HG02610 (cell line): ENCODE measurements around the gene SLC4A4.

Source experiments
- ATAC-seq: cut with Tn5 transposase; IDR thresholded peaks from one replicate; pipeline ENCODE4 v1.9.1; 2021; ENCODE audit warnings: mild to moderate bottlenecking, moderate library complexity; ENCODE audit not compliant: unreplicated experiment

Gene SLC4A4

DNA sequence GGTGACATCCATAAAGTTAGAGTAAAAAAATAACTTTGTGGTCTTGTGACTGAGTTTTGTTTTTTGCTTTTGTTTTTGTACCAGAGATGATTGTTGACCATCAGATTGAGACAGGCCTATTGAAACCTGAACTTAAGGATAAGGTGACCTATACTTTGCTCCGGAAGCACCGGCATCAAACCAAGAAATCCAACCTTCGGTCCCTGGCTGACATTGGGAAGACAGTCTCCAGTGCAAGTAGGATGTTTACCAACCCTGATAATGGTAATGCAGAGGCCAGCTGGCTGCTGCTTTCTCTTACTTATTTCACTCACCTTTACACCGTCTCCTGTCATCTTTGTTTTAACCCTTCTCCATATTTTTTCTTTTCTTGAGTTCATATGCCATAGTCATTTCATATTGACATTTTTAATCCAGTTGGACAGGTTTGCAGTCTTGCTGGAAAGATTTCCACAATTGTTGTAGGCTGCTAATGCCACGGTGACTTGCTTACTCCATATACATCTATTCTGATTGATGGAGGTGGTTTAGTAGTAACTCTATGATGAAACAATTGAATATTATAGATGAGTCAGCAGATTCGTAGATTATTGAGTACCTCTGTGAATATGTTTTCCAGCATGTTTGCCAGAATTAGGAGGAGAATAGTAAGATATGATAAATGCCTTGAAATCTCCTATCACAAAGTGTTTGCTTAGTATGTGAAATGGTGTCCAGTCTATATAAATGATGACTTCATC, 18.3 kb downstream of the SLC4A4 start:
- ATAC-seq: no peak

DNA sequence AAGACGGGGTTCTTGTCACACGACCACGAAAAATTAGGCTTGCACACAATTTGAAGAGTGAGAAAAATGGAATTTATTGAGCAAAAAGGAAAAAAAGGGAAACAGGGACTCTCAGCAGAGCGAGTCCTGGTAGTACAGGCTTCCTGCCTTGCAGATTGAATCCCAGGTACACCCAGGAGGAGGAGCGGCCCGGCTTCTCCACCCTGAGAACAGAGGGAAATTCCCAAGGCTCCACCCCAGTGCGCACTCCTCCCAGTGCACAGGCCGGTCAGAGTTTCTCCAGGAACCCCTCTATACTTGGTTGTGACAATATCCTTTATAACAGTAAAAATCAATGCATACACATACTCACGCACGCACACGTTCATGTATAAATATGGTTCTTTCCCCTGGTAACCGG, 22.0 kb downstream of the SLC4A4 start:
- ATAC-seq: no peak

DNA sequence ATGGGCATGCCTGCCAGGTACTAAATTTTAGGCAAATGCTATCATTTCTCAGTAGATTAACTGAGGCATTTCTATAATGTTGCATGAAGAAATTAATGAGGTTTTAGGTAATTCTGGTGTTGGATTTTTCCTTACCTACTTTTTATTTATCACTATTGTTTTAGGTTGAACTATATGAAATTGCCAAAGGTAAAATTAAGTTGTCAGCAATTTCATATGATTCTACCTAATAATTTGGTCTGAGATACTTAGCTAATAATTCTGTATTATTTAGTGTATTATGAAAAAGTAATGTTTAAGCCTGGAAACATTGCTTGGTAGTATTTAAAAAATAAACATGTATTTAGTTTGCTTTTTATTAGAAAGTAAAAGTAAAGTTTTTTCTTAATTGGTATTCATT, 22.7 kb downstream of the SLC4A4 start:
- no peak for ATAC-seq

DNA sequence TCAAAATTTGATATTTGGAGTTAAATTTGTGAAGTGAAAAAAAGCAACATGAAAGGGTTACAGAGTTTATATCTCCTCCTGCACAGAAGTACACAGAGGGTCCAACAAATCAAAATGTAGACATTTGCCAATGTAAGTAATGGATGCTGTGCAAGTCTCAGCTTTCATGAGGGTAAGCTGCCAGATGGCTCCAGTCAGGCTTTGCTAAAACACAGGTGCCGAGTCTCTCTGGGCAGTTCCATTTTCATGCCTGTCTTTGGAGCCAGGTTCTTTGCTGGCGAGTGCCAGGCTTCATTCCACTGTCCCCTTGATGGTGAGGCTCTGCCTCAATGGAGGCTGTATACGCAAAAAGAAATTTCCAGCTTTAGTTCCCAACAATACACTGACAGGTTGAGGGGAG, 27.9 kb downstream of the SLC4A4 start:
- no peak for ATAC-seq

DNA sequence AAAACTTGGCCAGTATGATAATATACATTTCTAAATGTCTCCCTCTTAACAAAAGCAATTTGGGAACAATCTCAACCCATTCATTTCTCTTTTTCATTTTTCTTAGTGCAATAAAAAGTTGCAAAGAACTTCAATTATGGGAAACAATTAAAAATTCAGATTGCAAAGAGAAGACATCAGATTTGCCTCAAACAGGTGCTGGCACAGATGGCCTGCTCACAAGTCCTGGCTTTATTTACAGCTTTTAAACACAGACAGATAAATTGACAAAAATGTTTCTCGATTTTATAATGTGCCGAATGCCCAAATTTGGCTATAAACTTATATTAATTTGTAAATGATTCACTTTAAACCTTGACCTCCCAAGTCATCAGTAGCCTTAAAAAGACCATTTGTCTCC, 28.7 kb downstream of the SLC4A4 start:
- no peak for ATAC-seq

DNA sequence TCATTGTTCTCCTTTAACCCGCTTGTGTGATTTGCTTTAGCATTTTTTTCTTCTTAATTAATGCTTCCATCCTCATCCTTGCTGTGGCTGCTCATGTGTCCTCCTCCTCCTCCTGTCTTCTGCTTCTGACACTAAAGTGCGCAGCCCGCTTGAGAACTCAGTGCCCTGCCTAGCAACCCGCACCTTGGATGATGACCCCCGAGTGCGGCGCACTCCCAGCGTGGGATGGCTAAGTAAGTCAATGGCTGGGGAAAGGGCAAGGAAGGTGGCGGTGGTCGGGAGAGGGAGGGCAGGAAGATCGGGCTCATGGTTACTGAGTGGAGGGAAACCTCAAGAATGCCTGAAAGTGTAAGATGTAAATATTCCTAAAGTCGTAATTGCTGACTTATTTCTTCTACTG, 30.1 kb downstream of the SLC4A4 start:
- ATAC-seq: no peak

DNA sequence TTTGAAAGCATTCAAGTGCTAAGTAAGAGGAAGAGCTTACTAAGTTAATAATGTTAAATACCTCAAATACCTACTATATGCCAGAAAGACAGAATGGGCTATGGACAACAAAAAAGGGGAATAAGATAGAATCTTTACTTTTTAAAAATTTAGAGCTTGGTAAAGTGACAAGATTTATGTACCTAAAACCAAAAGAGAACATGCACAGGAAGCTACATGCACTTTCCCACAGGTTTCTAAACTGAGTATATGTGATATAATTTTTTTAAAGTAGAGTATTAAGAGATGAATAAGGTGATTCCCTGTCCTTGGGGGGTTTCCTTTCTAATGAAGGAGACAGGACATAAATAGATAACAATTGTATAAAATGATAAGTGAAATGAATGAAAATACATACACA, 30.7 kb downstream of the SLC4A4 start:
- no peak for ATAC-seq

DNA sequence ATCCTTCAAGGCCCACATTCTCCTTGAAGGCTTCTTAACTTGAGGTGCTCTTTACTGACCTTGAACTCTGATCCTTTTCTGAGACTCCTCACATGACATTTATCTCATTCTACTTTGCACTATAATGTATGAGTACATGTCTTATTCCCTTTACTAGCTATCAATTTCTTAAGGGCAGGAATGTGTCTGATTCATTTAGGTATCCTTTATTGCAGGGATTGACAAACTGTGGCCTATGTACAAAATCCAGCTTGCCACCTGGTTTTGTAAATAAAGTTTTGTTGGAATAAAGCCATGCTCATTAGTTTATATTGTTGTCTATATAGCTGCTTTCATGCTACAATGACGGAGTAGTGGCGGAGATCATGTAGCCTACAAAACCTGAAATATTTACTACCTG, 36.7 kb downstream of the SLC4A4 start:
- no peak for ATAC-seq

DNA sequence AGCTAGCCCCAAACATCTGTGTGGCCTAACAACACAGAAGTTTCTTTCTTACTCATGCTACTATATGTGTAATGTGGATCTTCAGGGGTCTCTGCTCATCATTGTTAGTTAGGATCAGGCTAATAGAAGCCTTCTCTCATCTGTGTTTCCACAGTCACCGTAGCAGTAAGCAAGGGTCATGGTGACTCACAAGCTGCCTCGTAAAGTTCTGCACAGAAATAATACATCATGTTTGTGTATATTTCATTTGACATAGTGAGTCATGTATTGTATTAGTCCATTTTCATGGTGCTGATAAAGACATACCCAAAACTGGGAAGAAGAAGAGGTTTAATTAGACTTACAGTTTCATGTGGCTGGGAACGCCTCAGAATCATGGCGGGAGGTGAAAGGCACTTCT, 38.7 kb downstream of the SLC4A4 start:
- no peak for ATAC-seq

DNA sequence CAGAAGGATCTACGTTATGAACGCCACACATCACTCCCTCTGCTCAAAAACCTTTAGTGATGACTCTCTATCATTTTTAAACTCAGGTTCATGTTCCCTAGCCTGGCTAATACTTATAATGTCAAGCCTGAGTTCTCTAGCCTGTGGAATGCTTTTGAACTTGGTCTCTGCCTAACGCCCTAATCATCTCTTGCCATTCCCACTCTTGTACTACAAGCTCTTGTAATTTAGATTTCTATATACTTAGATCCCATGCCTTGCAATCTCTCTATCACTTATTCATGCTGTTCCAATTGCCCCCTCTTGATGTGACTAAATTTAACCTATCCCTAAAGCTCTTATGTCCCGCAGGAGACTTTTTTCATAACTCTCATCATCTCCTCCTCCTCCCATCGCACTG, 40.3 kb downstream of the SLC4A4 start:
- no peak for ATAC-seq

DNA sequence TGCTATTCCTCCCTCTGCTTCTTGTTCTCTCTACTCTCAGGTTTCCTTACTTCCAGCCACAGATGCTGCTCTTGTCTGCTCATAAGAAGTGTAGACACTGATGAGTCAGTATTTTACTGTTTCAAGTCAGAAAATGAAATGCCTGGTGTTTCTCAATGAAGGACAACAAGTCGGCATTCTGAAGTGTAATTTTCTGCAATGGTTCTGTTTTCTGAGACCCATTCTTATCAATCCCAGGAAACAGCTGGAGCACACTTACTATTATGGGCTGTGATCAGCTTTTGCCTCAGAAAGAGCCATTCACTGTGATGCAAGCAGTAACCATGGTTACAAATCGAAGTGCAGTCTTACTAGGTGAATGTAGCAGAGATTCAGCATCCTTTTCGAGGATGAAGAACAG, 42.0 kb downstream of the SLC4A4 start:
- no peak for ATAC-seq

DNA sequence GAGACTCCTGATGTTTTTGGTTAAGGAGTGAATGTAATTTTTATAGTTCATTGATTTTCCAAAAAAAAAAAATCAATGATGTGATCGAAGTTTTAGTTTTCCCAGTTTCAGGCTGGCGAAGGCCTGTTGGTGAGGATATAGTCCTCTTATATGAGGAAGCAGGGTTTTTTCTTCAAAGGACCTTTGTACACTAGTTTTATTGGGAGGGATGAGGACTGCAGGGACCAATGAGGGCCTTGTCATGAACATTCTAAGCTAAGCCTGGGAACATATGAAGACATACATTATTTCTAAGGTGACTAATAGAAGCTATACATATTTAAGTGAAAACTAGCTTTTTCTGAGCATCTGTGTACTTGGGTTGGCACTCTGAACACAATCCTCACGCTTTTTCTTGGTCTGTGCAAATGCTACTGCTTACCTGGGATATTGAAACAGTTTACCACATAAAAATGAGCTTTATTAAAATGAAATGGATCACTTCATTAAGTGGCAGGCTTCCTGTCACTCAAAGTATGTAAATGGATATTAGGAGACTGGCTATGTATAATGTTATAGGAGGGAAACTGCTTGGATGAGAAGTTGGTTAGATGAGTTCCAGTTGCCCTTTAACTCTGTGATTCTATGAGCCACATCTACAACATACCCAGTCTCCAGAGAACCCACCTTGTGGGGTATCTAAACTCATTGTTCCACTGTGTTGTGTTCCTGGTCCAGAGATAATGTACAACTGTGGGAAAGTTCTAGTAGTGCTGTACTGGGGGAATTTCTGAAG, 43.5 kb downstream of the SLC4A4 start:
- ATAC-seq: no peak

DNA sequence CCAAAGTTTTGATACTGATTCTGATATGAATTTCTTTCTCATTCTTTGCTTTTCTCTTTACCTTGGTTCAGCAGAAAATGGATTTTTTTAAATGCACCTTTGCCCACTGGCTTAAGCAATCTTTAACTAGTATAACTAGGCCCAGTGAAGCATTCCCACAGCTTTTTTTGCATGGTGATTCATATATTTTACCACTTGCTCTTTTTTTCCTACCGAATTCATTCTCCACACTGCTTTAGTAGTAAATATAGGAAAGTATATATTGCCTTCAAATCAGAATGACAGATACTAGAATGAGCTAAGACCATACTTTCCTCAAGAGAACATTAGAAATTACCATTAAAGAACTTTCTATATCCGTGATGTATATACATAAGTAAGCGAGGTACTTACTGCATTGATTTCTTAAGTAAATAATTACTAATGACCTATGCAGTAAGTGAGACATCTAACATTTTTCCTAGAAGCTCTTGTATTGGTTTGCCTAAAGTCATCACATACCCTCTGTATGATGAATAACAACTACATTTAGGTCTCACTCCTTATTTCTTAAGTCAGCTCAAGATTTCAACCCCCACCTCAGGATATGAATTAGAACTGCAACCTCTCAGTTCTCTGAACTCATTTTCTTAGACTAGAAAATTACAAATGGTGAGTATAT, 44.2 kb downstream of the SLC4A4 start:
- no peak for ATAC-seq

DNA sequence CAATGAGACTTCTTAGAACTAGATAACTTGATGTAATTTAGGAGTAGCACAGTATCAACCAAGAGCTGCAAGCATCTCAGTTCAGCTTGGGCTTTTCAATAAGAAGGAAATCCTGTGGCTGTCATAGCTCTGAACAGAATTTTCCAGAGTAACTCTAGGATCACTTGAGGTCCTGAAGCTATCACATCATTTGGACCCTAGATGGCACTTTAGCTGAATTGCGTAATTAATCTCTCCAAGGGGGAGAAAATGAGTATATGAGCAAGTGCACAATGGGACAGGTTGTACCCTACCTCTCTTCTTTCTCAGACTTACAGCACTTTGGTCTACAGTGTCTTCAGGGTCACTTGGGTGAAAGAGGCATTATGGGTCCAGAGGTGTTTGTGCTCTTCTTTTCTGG, 45.2 kb downstream of the SLC4A4 start:
- no peak for ATAC-seq

DNA sequence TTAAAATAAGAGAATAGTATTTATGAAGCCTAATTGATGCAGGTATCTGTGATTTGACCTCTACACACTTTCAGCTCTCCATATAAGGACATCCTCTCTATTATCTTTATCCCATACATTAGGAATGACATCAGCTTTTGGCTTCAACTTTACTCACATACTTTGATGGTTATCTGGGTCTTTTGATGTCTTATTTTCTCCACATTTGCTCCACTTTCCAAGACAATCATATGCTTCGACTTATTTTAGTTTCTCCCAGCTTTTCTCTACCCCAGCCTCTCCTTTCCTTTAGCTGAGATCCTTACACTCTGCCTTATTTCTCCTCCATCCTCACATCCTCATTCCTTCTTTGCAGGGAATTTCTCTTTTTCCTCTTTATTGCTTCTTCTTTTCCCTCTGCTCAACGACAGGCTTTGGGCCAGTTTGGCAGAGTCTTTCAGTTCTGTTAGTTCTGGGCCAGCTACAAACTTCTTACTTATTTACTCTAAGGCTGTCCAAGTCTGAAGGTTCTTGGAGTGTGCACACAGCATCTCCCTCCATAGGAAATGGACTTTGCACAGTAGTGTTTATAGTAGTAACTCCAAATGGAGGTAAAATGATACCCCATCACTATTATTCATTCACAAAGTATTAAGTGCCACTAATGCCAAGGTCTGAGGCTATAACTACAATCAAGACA, 50.5 kb downstream of the SLC4A4 start:
- no peak for ATAC-seq

DNA sequence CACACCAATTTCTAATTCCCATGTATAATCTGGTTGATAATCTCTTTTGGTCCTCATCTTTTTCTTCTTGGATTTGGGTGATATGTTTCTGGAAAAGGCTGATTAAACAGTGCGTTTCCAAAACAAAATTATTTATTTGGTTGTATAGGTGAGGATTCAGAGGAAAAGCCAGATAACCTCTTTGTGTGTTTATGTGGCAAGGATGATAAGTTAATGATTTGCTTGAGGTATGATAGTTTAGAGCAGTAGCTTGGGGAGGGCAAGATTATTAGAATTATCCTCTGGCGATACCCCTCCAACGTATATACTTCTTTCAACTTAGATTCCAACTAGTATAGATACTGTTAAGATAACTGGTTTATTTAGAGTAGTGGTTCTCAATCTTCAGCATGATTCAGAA, 53.3 kb downstream of the SLC4A4 start:
- ATAC-seq: no peak

DNA sequence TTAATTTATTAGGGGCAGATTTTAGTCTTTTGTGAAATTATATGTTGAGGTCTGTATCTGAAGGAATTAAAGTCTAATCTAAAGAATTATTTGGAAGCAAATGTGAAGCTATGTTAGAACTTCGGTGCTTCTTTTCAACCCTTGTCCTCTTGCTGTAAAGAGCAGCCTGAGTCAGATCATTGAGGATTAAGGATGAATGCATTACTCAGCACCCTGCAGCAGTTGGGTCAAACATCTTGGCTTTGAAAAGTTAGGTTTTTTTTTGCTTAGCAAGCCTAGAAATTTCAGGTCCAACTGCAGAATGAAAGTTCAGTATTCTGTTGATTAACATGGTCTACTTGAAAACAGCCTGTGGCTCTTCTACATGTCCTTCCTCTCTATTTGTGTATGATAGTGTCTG, 57.6 kb downstream of the SLC4A4 start:
- ATAC-seq: no peak

DNA sequence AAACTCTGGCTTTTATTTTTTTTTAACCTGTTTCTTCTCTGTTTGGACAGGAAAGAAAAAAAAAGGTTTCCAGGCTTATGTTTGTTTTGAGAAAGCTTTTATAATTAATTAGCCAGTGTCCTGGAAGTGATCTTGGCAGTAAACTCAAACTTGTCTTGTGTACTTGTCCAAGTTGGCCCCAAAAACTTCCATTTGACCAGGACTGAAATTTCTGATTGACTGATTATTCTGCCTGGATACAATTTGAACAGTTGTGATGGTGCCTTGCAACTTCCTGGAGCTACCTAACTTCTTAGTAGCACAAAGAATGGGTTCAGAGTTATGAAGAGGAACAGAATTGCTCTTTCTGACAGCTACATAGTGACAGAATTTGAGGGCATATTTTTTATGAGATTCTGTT, 62.0 kb downstream of the SLC4A4 start:
- no peak for ATAC-seq

DNA sequence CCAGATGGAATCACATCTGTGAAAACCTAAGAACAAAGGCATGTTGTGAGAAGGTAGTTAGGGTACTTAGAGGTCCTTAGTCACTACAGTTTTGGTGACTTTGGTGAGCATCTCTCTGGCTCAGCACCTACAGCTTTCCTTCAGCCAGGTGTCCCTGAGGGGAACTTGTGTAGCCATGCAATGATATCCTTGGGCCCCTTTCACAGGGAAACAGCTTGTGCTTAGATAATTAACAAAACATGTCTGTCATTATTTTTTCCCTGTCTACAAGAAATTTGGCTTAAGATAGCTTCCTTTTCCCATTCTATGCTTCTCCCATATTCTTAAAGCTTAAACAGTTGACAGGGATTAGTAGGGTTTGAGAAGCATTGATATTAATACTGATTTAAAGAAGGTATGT, 63.8 kb downstream of the SLC4A4 start:
- no peak for ATAC-seq

DNA sequence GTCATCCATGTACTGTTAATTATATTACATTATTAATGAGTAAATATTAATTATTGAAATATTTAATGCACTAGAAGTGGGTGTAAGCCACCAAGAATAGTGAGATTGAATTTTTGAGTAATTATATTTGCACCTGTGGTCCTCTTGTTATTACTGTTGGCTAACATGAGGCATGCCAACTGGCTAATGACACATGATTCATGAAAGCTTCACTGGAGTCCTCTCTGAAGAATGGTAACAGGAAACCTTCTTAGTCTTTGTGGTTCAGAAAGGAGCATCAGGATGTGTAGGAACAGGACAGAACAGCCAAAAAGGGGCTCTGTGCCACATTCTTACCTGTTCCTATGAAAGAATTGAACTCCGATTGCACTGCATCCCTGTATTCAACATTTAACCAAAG, 65.2 kb downstream of the SLC4A4 start:
- ATAC-seq: no peak

DNA sequence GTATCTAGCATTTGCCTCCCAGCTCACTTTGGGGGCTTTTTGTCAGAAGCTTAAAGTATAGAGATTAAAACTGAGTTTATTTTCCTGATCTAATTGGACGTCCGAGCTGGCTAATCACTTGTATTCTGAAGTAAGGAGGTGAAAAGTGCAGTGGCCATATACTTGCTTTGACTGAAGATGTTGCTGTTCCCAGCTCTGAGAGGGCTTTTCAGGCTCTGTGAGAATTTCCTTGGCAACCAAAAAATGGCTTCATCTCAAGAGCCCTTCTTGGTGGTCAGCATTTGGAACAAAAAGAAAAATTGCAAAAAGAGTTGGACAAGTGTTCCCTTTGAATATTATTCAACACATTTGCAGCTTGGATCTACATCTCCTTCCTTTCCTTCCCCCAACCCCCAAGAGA, 67.0 kb downstream of the SLC4A4 start:
- no peak for ATAC-seq
